ENCODE measurements around the gene ZSCAN30. TPM values are rescaled to one million over a fixed set of nuclear protein-coding genes. Genes with fewer than 3 reads are reported as not detected.
"Not testable (repeated sequence)": the region's sequence is repeated elsewhere in the genome, so short reads cannot be mapped to it uniquely, and the experiment has no call there.

Gene ZSCAN30
- total RNA-seq, 1 donor from 2014 or later: 41.0 TPM

DNA sequence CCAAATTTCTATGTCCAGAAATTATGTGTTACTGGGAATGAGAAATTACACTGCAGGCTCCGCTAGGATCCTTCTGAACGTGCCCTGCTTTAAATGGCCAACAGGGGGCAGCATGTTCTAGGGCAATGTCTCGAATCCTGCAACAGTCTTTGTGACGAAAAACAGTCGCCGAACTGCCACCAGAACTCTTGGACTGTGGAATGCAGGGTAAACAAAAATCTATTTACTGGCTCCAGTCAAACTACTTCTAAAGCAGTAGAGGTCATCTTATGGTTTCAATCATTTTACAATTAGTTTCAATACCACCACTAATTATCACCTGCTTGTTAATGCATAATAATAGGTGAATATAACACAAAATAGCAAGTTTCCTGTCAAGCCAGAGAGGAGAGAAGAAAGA is 59.0 kb downstream of the ZSCAN30 start:
- Mint-ChIP-seq H3K27me3 (ENCODE audit: unreplicated experiment) (no peaks in the 10 kb centered on the region), H3K4me3 (ENCODE audit: unreplicated experiment) (no peak overlapping the region), H3K9me3 (ENCODE audit: unreplicated experiment) (no peaks in the 10 kb centered on the region), H3K27ac (ENCODE audit: unreplicated experiment) (no peak overlapping the region), H3K4me1 (ENCODE audit: low read depth, unreplicated experiment) (peaks cover 3% of the 10 kb centered on the region), H3K36me3 (ENCODE audit: unreplicated experiment) (no peaks in the 10 kb centered on the region)
- TF ChIP-seq, protein P1, sequence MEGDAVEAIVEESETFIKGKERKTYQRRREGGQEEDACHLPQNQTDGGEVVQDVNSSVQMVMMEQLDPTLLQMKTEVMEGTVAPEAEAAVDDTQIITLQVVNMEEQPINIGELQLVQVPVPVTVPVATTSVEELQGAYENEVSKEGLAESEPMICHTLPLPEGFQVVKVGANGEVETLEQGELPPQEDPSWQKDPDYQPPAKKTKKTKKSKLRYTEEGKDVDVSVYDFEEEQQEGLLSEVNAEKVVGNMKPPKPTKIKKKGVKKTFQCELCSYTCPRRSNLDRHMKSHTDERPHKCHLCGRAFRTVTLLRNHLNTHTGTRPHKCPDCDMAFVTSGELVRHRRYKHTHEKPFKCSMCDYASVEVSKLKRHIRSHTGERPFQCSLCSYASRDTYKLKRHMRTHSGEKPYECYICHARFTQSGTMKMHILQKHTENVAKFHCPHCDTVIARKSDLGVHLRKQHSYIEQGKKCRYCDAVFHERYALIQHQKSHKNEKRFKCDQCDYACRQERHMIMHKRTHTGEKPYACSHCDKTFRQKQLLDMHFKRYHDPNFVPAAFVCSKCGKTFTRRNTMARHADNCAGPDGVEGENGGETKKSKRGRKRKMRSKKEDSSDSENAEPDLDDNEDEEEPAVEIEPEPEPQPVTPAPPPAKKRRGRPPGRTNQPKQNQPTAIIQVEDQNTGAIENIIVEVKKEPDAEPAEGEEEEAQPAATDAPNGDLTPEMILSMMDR (IDR thresholded peaks at IDR 0.05; ENCODE audit: partially characterized antibody, unreplicated experiment): peak; percentile 93
- peak; percentile 87 for DNase-seq

DNA sequence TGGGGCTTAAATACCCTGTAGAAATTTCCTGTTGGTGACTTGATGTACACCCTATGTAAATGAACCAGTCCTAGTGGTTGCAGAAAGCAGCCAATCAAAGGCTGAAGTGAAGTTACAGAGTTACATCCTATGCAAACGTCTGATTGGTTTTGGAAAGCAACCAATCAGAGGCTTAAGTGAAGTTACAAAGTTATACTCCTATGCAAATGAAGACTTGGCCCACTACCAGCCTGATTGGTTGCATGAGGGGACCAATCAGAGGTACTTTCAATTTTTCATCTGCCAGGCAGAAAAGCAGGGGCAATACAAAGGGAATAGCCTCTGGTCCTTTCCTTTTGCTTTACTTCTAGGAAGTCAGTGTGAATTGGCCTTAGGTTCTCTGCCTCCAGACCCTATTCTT is 62.8 kb downstream of the ZSCAN30 start:
- H3K4me3 Mint-ChIP-seq (ENCODE audit: unreplicated experiment): no peak overlapping the region
- no peak for DNase-seq
- H3K36me3 Mint-ChIP-seq (ENCODE audit: unreplicated experiment): no peaks in the 10 kb centered on the region
- H3K9me3 Mint-ChIP-seq (ENCODE audit: unreplicated experiment): no peaks in the 10 kb centered on the region
- no peak overlapping the region for H3K27ac Mint-ChIP-seq (ENCODE audit: unreplicated experiment)
- H3K4me1 Mint-ChIP-seq (ENCODE audit: low read depth, unreplicated experiment): peaks cover 3% of the 10 kb centered on the region
- H3K27me3 Mint-ChIP-seq (ENCODE audit: unreplicated experiment): no peaks in the 10 kb centered on the region
- TF ChIP-seq, protein P1 (IDR thresholded peaks at IDR 0.05; ENCODE audit: partially characterized antibody, unreplicated experiment): no peak

DNA sequence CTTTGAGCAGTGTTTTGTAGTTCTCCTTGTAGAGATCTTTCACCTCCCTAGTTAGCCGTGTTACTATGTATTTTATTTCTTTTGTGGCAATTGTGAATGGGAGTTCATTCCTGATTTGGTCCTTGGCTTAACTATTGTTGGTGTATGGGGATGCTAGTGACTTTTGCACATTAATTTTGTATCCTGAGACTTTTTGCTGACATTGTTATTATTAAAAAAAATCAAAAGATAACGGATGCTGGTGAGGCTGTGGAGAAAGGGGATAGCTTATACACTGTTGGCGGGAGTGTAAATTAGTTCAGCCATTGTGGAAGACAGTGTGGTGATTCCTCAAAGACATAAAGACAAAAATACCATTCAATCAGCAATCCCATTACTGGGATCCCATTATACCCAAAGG is 66.2 kb downstream of the ZSCAN30 start:
- Mint-ChIP-seq H3K27me3 (ENCODE audit: unreplicated experiment) (no peaks in the 10 kb centered on the region), H3K4me3 (ENCODE audit: unreplicated experiment) (no peak overlapping the region), H3K4me1 (ENCODE audit: low read depth, unreplicated experiment) (no peaks in the 10 kb centered on the region), H3K36me3 (ENCODE audit: unreplicated experiment) (no peaks in the 10 kb centered on the region), H3K9me3 (ENCODE audit: unreplicated experiment) (no peaks in the 10 kb centered on the region), H3K27ac (ENCODE audit: unreplicated experiment) (no peak overlapping the region)
- TF ChIP-seq, protein P1 (IDR thresholded peaks at IDR 0.05; ENCODE audit: partially characterized antibody, unreplicated experiment): no peak
- no peak for DNase-seq

DNA sequence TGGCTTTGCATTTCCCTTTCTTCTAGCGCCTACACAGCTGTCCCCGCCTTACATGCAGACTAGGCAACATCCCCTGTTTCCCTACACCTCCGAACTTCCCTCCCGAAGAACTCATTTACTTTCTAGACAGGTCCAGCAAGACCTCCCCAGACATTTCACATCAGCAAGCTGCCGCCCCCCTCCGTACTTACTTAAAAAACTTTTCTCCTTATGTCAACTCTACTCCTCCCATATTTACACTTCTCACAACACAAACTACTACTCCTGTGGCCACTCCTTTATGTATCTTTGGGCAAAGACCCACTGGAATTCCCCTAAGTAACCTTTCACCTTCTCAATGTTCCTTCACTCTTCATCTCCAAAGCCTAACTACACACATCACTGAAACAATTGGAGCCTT is 69.6 kb downstream of the ZSCAN30 start:
- Mint-ChIP-seq H3K36me3 (ENCODE audit: unreplicated experiment) (no peaks in the 10 kb centered on the region), H3K27ac (ENCODE audit: unreplicated experiment) (no peak overlapping the region), H3K4me1 (ENCODE audit: low read depth, unreplicated experiment) (no peaks in the 10 kb centered on the region), H3K9me3 (ENCODE audit: unreplicated experiment) (no peaks in the 10 kb centered on the region), H3K4me3 (ENCODE audit: unreplicated experiment) (no peak overlapping the region), H3K27me3 (ENCODE audit: unreplicated experiment) (no peaks in the 10 kb centered on the region)
- TF ChIP-seq, protein P1 (IDR thresholded peaks at IDR 0.05; ENCODE audit: partially characterized antibody, unreplicated experiment): no peak
- no peak for DNase-seq

DNA sequence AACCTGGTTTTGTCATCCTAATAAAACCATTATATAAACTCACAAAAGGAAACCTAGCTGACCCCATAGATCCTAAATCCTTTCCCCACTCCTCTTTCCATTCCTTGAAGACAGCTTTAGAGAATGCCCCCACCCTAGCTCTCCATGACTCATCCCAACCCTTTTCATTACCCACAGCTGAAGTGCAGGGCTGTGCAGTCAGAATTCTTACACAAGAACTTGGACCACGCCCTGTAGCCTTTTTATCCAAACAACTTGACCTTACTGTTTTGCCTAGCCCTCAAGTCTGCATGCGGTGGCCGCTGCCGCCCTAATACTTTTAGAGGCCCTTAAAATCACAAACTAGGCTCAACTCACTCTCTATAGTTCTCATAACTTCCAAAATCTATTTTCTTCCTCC is 70.7 kb downstream of the ZSCAN30 start:
- H3K4me1 Mint-ChIP-seq (ENCODE audit: low read depth, unreplicated experiment); H3K4me3 Mint-ChIP-seq (ENCODE audit: unreplicated experiment); H3K9me3 Mint-ChIP-seq (ENCODE audit: unreplicated experiment); DNase-seq; H3K36me3 Mint-ChIP-seq (ENCODE audit: unreplicated experiment); H3K27ac Mint-ChIP-seq (ENCODE audit: unreplicated experiment); H3K27me3 Mint-ChIP-seq (ENCODE audit: unreplicated experiment): not testable (repeated sequence)

DNA sequence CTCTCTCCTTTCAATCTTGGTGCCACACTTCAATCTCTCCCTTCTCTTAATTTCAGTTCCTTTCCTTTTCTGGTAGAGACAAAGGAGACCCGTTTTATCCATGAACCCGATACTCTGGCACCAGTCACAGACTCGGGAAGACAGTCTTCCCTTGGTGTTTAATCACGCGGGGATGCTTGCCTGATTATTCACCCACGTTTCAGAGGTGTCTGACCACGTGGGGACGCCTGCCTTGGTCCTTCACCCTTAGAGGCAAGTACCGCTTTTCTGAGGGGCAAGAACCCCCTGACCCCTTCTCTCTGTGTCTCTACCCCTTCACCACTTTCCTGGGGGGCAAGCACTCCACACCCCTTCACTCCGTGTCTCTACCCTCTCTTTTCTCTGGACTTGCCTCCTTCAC is 73.4 kb downstream of the ZSCAN30 start:
- H3K9me3 Mint-ChIP-seq (ENCODE audit: unreplicated experiment); H3K4me3 Mint-ChIP-seq (ENCODE audit: unreplicated experiment); H3K27ac Mint-ChIP-seq (ENCODE audit: unreplicated experiment); DNase-seq; H3K27me3 Mint-ChIP-seq (ENCODE audit: unreplicated experiment); H3K4me1 Mint-ChIP-seq (ENCODE audit: low read depth, unreplicated experiment); H3K36me3 Mint-ChIP-seq (ENCODE audit: unreplicated experiment): not testable (repeated sequence)
